GM12872 (cell line): Measurements from ENCODE around the gene CACFD1.

ENCODE experiments used
- TF ChIP-seq, protein P1 (sequence below): IDR thresholded peaks from 3 replicates; pipeline ENCODE4 v1.5.1; 2011; ENCODE audit warnings: low read depth, mild to moderate bottlenecking, low read length, moderate library complexity; ENCODE audit not compliant: insufficient read depth

CACFD1 gene

DNA sequence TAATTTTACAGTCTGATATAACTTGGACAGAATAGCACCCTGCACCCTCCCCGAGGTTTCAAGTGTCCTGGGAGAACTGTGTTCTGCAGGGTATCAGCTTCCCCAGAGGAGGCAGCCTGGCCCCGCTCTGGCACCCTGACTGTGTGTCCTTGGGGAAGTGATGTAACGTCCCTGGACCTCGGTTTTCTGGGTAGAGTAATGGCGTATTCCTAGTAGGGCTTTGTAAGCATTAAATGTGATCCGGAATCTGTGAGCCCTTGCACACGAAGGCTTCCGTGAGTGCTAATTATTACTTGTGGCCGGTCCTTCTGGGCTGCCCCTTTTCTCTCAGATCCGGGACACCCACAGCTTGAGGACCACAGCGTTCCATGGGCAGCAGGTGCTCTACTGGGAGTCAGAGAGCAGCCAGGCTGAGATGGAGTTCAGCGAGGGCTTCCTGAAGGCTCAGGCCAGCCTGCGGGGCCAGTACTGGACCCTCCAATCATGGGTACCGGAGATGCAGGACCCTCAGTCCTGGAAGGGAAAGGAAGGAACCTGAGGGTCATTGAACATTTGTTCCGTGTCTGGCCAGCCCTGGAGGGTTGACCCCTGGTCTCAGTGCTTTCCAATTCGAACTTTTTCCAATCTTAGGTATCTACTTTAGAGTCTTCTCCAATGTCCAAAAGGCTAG, 1.0 kb upstream of the CACFD1 start:
- TF ChIP-seq, protein P1, sequence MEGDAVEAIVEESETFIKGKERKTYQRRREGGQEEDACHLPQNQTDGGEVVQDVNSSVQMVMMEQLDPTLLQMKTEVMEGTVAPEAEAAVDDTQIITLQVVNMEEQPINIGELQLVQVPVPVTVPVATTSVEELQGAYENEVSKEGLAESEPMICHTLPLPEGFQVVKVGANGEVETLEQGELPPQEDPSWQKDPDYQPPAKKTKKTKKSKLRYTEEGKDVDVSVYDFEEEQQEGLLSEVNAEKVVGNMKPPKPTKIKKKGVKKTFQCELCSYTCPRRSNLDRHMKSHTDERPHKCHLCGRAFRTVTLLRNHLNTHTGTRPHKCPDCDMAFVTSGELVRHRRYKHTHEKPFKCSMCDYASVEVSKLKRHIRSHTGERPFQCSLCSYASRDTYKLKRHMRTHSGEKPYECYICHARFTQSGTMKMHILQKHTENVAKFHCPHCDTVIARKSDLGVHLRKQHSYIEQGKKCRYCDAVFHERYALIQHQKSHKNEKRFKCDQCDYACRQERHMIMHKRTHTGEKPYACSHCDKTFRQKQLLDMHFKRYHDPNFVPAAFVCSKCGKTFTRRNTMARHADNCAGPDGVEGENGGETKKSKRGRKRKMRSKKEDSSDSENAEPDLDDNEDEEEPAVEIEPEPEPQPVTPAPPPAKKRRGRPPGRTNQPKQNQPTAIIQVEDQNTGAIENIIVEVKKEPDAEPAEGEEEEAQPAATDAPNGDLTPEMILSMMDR, result no peak

DNA sequence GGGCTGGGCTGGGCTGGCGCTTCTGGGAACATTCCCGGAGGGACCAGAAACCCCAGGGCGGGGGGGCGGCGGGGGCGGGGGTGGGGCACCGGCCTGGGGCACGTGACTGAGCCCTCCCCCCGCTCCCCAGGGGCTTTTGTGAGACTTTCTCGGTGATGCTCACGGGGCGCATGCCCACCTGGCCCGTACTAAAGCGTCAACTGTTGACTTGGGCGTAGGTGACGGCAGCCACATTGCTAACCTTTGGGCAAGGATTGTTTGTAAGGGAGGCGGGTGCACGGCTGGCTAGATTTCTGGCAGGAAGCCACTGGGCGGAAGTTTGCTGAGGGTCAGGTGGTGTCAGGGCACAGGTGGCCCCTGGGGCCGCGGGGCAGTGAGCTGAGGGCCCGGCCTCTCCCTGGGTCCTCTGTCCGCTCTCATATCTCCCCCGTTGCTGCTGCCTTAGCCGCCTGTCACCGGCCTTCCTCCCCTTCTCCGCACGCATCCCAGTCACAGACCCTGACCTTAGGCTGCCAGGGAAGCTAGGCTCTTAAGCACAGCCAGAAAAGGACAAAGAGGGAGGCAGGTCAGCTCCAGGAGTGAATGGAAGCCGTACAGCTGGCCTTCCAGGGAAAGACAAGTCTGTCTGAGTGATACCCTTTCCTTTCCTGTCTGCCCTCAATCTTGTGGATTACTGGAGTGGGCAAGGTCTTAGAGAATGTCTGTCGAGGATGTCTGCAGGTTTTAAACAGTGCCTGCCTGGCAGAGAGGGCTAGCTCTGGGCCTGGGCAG, 812 bp downstream of the CACFD1 start:
- TF ChIP-seq, protein P1, result no peak

DNA sequence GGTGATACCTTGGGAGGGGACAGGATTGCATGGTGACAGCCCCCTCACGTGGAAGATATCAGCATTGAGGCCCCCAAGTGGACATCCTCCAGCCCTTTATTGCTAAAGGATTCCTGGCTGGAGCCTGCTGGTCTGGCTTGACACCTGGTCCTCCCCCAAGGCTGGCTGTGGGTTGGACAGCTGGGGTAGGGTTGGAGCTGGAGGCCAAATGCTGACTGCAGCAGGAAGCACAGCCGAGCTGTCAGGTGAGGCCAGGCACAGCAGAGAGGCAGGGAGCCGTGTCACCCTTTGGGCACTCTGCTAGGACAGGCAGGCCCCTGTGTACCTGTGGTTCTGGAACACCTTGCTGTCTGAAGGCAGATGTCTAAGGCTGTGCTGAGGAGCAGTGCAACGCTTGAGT, 2.2 kb downstream of the CACFD1 start:
- TF ChIP-seq, protein P1, result peak; percentile 3; the same call in 1 of the 3 replicates

DNA sequence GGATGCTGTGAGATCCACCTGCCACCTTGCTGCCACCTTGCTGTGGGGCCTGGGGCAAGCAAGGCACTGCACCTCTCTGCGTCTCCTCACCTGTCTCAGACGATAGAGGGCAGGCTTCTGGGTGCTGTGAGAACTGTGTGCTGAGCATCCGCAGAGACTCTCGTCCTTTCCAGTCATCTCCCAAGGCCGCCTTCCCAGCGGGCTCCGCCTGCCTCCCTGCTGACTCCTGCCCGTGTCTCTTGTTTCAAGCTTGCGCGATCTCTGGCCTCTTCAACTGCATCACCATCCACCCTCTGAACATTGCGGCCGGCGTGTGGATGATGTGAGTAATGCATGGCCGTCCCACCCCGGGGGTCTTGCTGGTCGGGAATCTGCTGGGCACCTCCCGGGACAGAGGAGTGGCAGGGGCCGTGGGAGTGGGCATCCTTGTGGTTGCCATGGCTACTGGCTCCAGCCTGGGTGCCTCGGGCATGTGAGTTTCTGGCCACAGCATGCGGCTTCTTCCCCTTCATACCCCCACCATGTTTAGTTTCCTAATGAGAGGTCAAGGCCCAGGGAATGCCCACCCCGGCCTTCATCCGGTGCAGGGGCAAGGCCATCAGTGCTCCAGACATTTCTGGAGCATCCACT, 3.6 kb downstream of the CACFD1 start:
- TF ChIP-seq, protein P1, result peak; percentile 48; the same call in 2 of the 3 replicates

DNA sequence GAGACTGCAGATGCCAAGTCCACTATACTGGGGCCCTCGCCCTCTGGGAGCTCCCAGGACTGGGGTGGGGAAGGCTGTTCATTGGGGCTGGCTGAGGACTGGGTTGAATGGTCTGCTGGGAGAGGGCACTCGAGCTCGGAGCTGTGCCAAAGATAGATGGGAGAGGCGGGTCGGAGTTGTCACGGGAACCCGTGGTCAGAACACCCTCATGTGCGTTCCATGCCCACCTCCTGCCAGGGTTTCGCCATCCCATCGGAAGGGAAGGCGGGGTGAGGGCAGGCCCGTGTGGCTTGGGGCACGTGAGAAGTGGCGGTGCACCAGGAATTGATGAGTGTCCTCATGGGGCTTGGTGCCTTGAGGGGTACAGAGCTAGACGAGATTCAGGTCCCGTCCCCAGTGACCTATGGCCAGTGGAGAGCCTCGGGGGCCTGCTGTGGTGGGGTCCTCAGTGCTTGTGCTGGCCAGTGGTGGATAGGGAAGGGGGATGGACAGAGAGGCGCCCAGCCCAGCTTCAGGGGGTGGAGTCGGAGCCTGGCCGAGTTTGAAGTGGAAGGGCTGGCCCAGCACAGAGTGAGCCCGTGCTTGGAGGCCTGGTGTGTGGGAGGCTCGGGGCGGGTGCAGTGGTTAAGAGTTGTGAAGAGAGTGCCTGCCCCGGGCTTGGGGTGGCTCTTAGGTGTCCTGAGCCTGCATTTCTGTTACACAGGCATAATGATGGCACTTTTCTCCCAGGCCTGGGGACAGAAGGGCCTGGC, 4.3 kb downstream of the CACFD1 start:
- TF ChIP-seq, protein P1, result no peak

DNA sequence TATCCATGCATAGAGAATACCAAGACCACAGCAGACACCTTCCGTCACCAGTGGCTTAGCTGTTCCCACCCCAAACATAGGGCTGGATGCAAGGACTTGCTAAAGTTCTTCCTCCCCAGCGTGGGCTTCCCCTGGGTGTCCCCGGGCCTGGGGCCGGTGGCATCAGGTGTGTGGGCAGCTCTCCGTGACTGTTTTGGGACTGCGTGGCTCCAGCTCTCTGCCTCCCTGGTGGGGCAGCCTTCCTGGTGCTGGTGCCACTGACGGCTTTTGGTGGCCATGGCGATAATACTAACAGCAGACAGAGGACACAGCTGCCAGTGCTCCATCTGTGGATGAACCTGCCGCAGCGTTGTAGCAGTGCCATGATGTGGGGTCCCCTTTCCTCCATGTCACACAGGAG, 4.9 kb downstream of the CACFD1 start:
- TF ChIP-seq, protein P1, result no peak

DNA sequence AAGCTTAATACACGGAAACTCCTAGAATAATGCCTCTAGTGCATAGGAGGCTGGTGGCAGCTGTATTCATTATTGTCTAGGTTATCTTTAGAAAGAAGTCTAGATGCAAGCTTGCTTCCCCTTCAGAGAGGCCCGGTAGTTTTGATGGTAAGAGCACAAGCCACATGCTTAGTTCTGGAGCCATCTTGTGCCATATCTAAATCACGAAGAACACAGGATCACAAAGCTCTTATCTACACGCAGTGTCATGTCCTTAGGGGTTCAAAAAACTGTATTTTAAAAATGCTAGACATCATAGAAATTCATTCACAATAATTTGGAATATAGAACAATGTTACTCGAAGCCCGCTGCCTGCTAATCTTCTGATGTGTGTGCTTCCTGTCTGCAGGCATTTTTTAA, 6.2 kb downstream of the CACFD1 start:
- TF ChIP-seq, protein P1, result no peak
